ENCODE data around the gene FBXO31.
A peak's percentile ranks its signal among the peaks of the same experiment; 100 is the strongest.

The FBXO31 gene

DNA sequence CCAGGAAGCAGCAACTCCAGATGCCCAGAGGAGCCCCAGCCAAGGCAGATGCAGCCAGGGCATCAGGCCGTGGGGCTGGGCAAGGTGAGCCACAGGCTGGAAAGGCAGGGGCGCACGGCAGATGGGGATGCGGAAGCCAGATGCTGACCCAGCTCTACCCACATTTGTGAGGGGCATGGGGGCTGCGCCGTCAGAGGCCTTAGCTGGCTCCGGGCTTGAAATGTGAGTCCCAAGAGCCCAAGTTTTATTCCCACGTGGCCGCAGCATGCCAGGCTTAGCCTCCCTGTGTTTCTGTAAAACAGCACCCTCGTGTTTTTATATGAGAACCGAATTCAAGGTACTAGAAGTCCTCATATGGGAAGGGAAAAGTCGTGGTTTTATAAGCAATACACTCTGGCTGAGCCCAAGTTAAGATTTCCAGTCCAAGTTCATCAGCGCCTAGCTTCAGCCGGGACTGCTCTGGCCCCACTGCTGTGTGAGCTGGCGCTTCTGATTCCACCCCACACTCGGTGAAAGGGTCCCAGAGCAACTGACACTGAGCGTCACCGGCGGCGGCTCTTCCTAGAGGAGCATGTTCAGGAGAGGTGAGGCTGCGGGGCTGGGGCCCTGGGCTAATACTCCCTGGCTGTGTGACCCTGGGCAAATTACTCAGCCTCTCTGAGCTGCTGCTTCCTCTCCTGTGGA is 59.7 kb downstream of the FBXO31 start:
- no peak for DNase-seq

DNA sequence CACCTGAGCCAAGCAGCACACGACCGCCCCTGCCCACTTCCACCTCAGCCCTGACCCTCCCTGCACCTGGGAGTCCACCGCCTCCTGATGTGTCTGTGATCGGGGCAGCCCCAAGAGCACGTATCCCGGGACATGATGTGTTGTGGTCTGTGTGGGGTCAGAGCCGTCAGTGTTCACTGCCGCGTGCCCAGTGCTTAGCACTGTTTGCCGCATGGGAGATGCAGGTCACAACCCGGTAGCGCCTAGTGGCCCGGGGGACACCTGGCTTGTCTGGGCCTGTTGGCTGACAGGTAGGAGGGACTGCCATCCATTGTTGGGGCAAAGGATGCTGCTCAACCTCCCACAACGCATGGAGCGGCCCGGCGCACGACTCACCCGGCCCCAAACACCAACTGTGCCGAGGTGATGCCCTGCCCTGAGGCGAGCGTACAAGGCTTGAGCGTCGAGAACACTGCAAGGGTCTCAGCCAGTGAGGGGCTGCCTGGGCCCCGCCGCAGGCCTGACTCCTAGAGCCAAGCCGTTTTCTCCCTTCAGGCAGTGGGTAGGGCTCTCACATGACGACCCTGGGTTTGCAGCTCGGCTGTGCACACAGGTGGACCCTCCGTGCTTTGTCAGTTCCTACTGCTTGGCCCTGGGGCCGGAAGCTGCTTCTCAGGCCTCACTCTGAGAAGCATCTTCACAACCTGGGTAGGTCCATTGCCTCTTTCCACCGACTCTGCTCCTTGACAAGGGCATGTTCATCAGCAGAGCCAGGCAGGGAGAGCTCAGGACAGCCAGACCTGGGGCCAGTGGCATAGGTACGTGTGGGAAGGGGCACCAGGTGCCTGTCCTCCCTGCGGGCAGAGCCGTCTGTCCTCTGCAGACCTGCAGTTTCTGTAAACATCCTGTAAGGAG is 60.5 kb downstream of the FBXO31 start:
- DNase-seq = no peak

DNA sequence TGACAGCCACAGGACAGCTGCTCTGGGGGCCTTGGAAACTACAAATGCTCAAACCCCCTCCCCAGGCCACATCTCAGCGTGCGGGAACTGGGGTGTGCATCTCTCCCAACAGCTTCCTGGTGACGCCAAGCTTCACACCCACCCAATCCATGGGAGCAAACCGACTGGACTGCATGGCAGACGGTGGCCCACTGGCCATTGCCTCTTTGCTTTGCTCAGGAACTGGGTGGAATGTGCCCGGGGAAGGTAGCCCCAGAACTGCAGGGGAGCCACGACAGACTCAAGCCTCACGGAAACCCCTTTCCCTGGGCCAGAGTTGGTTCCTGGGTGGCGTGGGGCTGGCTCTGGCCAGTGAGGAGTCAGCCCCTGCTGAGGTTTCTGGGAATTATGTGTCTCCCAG is 61.2 kb downstream of the FBXO31 start:
- DNase-seq = no peak

DNA sequence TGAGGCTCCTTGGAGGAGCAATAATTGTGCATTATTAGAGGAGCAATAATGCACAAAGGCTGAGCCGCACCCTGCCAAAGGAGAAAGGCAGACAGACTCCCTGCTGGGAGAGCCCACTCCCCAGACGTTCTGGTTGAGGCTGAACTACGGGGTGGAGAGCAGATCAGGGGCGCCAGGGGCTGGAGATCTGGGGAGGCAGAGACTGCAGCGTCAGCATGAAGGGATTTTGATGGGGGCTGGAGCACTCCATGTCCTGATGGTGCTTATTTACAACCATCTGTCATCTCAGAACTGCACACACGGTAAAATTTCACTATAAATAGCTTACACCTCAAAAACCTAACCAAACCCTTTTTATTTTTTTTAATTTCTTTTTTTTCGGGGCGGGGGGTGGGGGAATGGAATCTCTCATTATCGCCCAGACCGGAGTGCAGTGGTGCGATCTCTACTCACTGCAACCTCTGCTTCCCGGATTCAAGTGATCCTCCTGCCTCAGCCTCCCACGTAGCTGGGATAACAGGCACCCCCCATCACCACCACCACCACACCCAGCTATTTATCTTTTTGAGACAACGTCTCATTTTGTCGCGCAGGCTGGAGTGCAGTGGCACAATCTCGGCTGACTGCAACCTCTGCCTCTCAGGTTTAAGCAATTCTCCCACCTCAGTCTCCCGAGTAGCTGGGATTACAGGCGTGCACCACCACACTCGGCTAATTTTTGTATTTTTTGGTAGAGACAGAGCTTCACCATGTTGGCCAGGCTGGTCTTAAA is 62.1 kb downstream of the FBXO31 start:
- DNase-seq = no peak

DNA sequence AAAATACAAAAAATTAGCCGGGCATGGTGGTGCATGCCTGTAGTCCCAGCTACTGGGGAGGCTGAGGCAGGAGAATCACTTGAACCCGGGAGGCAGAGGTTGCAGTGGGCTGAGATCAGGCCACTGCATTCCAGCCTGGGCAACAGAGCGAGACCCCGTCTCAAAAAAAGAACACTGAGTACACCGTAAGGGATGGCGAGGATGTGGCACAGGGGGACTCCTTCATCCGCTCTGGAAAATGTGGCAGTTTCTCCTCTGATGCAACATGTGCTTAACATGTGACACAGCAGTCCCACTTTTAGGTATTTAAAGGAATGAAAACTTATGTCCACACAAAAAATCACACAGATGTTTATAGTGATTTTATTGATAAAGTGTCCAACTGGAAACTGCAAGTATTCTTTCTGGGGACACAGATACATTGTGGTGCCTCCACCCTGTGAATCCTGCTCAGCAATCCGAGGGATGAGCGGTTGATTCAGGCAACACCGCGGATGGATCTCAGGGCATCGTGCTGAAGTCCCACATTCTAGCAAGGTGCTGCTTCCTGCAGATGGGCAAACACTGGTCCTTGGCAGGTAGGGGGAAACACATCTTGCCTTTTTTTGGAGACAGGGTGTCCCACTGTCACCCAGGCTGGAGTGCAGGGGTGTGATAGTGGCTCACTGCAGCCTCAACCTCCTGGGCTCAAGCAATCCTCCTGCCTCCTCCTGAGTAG is 62.9 kb downstream of the FBXO31 start:
- DNase-seq = no peak

DNA sequence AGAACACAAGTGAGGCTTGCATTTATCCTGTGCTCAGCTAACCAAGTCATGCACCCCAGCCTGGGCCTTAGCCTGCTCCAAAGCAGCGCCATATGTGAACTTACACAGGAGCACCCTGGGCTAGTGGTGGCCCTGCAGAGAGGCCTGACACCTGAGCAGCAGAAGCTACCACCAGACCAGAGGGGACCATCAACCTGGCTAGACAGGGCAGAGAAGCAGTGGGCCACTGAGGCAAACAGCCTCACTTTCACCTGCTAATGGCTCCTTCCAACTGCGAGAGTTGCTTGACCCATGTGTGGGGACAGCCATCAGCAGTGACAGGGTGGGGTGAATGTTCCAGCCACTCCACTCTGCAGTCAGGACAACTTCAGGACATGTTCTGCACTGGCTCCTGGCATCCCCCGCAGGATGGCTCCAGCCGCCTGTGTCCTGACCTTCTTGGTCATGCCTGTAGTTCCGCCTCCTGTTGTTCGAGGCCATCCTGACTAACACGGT is 63.5 kb downstream of the FBXO31 start:
- DNase-seq = no peak

DNA sequence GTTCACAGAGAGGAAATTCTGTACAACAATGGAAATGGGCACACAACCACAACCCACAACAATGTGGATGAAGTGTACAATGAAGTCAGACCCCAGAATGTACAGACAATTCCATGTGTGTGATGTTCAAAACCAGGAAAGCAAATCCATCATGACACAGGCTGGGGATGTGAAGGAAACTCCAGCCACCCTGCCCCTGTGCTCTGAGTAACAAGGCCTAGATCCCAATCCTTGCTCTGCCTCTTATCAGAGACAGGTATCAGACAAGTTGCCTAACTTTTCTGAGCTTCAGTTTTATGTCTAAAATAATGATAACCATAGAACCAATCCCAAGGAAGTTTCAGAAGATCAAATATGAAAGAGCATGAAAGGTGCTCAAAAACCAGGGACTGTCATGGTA is 64.6 kb downstream of the FBXO31 start:
- no peak for DNase-seq

DNA sequence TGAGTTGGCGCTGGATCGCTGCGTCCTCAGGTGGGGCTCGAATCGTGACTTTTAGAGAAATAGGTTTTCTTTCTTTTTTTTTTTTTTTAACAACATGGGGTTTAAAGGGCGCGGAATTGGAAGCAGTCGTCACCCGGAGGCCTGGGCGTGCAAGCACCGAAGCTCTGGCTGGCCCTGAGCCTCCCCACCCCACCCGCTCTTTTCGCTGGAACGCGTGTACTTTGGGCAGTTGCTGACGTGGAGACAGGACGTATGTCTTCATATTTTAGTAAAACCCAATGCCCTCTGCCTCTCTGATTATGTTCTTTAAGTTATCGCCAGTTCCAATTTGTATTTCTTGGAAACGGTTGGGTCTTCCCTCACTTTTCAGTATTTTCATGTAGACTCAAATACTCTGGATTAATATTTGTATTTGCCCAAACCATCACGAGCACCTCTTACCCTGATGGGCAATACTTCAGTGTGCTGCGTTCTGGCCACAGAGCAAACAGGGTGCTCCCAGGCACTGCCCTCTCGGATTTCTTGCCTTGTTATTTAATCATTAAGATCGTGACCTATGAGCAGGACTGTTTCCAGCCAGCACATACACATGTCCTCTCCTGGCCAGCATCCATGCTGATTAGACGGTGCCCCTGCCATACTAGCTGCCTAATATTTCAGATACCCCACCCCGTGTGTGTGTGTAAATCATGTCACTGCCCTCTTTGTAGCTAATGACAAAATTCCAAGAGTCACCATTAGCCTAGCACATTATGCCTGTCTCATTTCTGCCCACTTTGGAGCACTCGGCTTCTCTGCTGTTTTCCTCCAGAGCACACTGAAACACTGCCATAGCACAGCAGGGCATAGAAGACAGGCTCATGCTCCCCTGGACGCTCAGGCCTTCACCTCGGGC is 65.6 kb downstream of the FBXO31 start:
- DNase-seq = peak; percentile 45

DNA sequence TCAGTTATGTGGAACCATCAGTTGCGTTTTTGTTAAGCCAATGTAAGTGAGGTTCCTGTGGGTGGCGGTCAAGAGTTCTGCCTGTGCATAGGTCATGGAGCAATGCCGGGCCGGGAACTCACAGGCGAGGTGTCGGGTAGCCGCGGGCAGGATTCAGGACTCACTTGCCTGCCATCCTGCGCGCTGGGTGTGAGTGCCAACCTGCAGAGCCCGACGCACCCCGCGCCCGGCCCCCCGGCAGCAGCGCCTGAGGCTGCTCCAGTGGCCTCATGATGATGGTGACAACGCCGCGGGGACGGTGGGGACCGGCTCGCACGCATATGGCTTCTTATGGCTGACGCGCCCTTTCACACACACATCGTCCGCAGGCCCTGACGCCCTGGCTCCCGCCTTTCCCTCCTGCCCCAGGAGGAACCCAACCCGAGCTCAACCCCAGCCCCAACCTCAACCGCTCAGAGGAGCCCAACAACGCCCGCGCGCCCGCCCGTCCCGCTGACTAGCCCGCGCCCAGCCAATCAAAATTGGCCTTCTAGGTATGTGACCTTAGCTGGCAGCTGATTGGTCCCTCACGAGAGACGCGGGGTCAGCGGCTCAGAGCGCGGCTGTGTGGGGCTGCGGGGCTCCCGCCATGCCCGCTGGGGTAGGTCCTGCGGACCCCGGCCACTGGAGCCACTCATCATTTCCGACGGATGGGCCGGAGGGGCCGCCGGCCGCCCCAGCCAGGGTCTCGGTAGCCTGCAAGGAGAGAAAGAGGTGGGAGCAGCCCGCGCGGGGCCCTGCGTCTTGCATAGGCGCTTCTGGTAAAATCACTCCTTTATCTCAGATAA is 66.4 kb downstream of the FBXO31 start, which contains the start of gene C16orf95:
Gene C16orf95, minus strand, starts transcription at position 470 of the 827 bp plus-strand sequence. Its CDS starts 150 bp downstream, at position 320.
- DNase-seq = peak; percentile 90

DNA sequence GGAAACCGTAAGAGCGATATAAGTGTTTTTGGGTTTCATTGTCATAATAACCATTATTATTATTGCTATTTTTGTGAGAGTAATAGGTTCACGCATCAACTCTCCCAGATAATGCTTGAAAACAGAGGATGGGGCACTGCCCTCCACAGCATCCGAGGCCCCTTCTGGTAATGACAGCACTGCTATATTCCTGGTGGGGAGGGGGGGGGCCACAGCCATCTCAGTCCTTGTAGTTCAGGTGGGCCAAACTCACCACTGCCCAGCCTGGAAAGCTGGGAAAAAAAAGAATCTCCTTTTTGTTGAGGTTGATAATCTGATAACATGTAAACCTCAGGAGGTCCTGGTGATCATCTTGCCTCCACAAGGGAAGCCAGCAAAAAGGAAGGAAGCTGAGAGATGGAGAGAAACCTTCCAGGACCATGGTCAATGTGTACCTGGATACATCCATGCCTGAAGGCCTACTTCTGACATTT is 67.1 kb downstream of the FBXO31 start:
- no peak for DNase-seq

DNA sequence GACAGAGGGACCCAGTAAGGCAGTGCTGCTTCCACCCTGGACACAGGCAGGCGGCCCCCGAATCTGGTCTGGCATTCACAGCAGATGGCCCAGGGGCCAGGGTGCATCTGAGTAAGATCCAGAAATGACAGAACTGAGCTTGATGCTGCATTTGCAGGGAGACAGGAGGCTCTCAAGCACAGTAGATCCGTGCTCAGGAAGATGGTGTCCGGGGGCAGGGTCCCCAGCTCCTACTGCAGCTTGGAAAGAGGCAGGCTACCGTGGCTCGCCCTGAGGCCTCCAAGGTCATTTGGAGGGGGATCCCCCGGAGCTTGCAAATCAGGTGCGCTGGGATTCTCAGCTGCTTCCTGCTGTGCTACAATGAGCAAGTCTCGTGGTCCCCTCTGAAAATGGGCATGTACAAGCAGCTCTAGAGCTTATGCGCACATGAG is 68.6 kb downstream of the FBXO31 start:
- no peak for DNase-seq

DNA sequence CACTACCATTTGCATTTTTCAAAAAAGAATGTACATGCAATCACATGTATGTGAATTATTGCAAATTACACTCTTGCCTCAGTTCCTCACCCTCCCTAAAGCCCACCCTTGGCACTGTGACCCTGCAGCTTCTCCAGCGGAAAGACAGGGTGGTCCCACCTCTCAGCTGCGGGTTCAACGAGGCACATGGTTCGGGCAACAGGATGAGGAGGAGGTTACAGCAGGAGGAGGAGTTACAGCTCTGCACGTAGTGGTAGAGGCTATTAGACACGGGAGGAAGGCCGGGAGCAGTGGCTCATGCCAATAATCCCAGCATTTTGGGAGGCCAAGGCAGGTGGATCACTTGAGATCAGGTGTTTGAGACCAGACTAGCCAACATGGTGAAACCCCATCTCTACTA is 71.6 kb downstream of the FBXO31 start:
- DNase-seq = no peak

DNA sequence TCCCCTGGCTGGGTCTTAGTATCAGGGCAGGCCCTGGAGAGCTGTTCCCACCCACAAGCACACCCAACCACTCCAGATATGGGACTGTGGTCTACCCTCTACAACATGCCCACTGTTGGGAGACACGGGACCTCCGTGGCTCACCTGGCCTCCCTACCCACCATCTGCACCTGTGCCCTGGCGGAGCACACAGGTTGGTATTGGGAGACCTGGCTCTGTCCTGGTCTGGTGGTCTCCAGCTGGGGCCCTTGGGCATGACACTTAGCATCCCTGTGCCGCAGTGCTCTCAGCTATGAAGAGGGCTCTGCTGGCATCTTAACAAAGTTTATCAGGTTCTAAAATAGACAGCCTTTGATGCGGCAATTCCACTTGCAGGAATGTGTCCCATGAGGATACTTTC is 72.2 kb downstream of the FBXO31 start:
- DNase-seq = no peak

DNA sequence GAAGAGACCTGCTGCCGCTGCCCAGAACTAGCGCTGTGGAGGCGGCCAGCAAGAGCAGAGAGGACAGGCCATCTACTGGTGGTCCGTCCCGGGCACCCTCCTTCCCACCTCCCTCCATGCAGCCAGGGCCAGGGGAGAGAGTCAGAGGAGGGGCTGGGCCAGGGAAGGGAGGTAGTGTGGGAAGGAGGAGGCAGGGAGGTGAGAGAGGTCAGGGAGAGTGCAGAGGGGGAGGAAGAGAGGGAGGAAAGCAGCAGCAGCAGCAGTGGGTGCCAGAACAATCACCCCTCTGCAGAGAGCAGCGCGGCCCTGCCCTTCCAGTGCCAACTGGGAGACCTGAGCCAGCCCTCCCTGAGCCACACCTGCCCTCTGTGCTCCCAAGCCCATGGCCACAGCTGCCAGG is 73.0 kb downstream of the FBXO31 start:
- DNase-seq = no peak

DNA sequence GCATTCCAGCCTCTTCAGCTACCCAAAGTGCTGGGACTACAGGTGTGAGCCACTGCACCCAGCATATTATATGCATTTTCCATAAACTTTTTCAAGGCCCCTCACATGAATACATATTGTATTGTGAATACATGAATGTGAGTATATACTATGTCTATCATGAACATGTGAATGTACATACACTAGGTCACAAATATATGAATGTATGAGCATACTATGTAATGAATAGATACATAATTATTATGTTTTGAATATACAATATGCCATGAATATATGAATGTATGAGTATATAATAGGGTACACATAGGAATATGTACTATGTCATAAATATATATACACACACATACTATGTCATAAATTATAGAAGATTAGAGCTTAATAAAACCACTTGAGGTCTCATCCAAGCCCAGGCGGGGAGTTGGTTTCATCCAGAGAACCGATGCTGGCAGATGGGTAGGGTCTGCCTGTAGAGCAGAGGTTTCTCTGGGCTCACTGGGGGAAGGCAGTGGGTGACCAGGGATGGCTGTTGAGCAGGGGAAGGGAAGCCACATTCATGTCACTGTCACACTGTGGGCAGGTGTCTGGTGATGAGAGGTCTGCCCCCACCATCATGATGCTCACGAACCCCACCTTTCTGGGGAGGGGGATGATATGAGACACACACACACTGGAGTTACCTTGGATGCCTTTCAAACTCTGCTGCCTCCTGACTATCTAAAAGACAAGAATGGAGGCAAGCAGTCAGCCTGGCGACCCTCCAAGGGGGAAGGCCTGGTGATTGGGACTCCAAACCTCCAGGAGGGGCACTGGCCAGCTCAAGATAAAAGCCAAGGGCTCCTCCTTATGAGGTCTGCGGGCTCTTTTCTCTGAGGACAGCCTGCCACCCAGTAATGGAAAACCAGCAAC is 73.7 kb downstream of the FBXO31 start:
- DNase-seq = no peak

DNA sequence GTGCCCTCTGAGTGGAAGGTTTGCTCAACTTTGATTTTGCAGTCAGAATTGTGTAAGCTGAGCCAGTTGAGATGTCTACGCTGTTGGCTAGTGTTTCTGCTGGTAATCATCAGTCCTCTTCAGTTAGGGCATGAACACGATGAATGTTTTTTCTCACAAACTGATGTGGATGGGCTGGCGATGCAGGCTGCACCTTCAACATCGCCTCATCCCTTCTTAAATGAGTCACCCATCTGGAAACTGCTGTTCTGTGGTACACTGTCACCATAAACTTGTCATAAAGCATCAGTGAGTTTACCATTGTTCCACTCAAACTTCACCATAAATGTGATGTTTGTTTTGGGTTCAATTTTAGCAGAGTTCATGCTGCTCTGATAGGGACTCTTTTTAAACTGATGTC is 74.8 kb downstream of the FBXO31 start:
- no peak for DNase-seq

DNA sequence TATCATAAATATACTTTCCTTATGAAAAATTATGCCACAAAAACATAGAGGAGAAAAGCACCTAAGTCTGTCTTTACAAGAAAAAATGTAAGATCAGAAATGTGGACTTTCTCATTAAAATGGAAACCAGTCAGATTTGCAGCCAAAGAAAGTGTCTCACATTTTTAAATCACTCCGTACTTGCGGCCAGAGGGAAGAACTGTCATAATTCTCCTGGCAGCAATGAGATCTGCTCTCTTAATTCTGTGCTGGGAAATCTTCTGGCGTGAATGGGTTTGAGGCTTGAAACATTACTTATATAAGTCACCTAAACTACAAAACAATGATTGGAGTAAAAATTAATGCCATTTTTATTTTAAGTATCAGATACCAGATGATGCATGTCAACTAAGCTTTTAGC is 77.1 kb downstream of the FBXO31 start:
- no peak for DNase-seq

DNA sequence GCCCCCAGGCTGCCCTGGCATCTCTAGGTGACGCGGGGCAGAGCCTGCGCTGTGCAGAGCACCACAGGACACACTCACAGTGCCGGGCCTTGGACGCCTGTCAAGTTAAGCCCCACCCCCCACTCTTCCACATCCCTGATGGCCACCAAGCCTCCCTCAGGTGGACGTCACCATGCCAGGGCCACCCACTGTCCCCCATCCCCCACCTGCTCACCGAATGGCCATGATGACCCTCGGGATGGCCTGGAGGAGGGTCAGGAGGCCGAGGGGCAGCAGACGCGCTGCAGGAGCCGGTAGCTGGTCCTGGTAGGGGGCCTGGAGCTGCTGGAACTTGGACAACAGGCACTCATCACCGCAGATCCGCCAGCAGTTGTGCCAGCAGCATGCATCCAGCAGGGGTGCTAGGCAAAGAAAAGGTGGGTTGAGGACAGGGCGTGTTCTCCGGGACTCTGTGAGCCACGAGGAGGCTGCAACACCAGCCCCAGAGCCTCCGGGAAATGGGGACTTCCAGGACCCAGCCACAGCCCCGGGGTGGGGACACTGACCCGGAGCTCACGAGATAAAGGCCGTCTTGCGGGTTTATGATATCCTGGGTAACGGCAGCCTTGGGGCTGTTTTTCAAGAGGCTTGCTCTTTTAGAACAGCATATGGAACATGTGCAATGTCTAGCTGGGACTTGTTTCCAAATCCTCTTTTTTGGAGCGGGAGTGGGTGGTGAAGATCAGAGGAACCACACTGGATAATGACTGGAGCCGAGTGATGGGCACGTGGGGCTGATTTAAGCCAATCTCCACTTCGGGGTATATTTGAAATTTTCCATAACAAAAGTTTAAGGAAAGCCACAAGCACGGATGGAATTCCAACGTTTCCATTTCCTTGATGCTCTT is 77.8 kb downstream of the FBXO31 start:
- peak; percentile 79 for DNase-seq
